PC-9 (cell line): Measurements from ENCODE around the gene HAAO. TPM values are rescaled to one million over a fixed set of nuclear protein-coding genes. Genes with fewer than 3 reads are reported as not detected.

Source experiments
- BruUV-seq: library from RNA; stranded (reverse); fragments of 400-500 nt; replicated peaks from 2 replicates; lab custom pipeline; 2021; lab: Mats Ljungman, UMichigan
- CTCF ChIA-PET: fragments of 300-600 bp; sonication (Branson Sonifier 250); formaldehyde crosslinking; loops from one replicate; lab custom pipeline; 2022; ENCODE audit warnings: antibody characterized with exemption; lab: Charles Lee
- POLR2A ChIA-PET: fragments of 300-600 bp; sonication (Branson Sonifier 250); formaldehyde crosslinking; loops from one replicate; lab custom pipeline; 2022; ENCODE audit warnings: antibody characterized with exemption; ENCODE audit not compliant: unreplicated experiment; lab: Charles Lee
- DNase-seq, 2 experiments: peaks; one replicate each; pipeline versions ENCODE4 v3.0.0 to v3.0.0-alpha.2; 2015 to 2022; ENCODE audit warnings: mixed read lengths in 1 of 2
- H2AFZ ChIP-seq: fragments of 200-600 bp; sonication (generic); 2 replicates; pipeline ENCODE4 v1.8.1; 2017; ENCODE audit warnings: antibody characterized with exemption
- H3F3A ChIP-seq: fragments of 200-600 bp; sonication (generic); 2 replicates; pipeline ENCODE4 v1.8.1; 2017; ENCODE audit warnings: antibody characterized with exemption, mild to moderate bottlenecking, low read depth; ENCODE audit not compliant: insufficient read depth
- H3K27ac ChIP-seq: fragments of 200-600 bp; sonication (generic); 2 replicates; pipeline ENCODE4 v1.6.1; 2016; ENCODE audit warnings: mixed run types
- H3K27me3 ChIP-seq: fragments of 200-600 bp; sonication (generic); 2 replicates; pipeline ENCODE4 v1.6.1; 2016; ENCODE audit warnings: low read depth, mixed run types; ENCODE audit not compliant: insufficient read depth
- H3K36me3 ChIP-seq: fragments of 200-600 bp; sonication (generic); 2 replicates; pipeline ENCODE4 v1.6.1; 2016; ENCODE audit warnings: low read depth, mixed run types
- H3K4me1 ChIP-seq: fragments of 200-600 bp; sonication (generic); replicated peaks from 2 replicates; pipeline ENCODE4 v1.6.1; 2016; ENCODE audit warnings: mixed run types; ENCODE audit not compliant: insufficient read depth
- H3K4me2 ChIP-seq: fragments of 200-600 bp; sonication (generic); 2 replicates; pipeline ENCODE4 v1.6.1; 2017; ENCODE audit warnings: mixed run types
- H3K4me3 ChIP-seq: fragments of 200-600 bp; sonication (generic); 2 replicates; pipeline ENCODE4 v1.6.1; 2016; ENCODE audit warnings: mixed run types
- H3K79me2 ChIP-seq: fragments of 200-600 bp; sonication (generic); 2 replicates; pipeline ENCODE4 v1.6.1; 2017; ENCODE audit warnings: low read depth, mixed run types
- H3K9me2 ChIP-seq: fragments of 200-600 bp; sonication (generic); 2 replicates; pipeline ENCODE4 v1.8.1; 2017; ENCODE audit warnings: mild to moderate bottlenecking; ENCODE audit not compliant: insufficient read depth
- H3K9me3 ChIP-seq: fragments of 200-600 bp; sonication (generic); 2 replicates; pipeline ENCODE4 v1.8.1; 2016; ENCODE audit warnings: low read depth; ENCODE audit not compliant: insufficient read depth
- H4K20me1 ChIP-seq: fragments of 200-600 bp; sonication (generic); 2 replicates; pipeline ENCODE4 v1.8.1; 2017; ENCODE audit not compliant: insufficient read depth
- CTCF ChIP-seq: fragments of 200-600 bp; sonication (generic); conservative IDR thresholded peaks from 2 replicates; pipeline ENCODE4 v1.6.1; 2017; ENCODE audit warnings: mixed run types, antibody characterized with exemption, mild to moderate bottlenecking, moderate library complexity
- EZH2 ChIP-seq: fragments of 200-600 bp; sonication (generic); IDR thresholded peaks from 2 replicates; pipeline ENCODE4 v1.8.0; 2017; ENCODE audit warnings: antibody characterized with exemption, low read depth
- intact Hi-C: fragments of 100-400 bp; cut with micrococcal nuclease; formaldehyde crosslinking; loops from one replicate; pipeline ENCODE4 v1.10.0; 2022; ENCODE audit not compliant: unreplicated experiment
- total RNA-seq: library from RNA; stranded (reverse); gene quantifications from 2 replicates; pipeline ENCODE4 v1.2.3, GENCODE V29; 2021

Gene HAAO
- total RNA-seq, 1 experiment from 2014 or later = not detected

GRCh38 chr2:42747422-42747821 lies 45.0 kb downstream of the HAAO start:
- intact Hi-C loops = no loop called here
- no peaks in the 10 kb centered on the region for H3K9me3 ChIP-seq
- ChIA-PET CTCF (no interaction called here), POLR2A (interaction anchor here (0.5 kb wide), 1 partner anchor 820 kb away, joined by 4 read pairs; no protein-coding TSS in a partner anchor)
- H3K36me3 ChIP-seq = no peaks in the 10 kb centered on the region
- no peaks in the 10 kb centered on the region for H3K27me3 ChIP-seq
- DNase-seq = no peak
- BruUV-seq = no TSS peak
- no peaks in the 10 kb centered on the region for H3K9me2 ChIP-seq
- H3K27ac ChIP-seq = no peak overlapping the region
- no peaks in the 10 kb centered on the region; the same call in 1 of the 2 replicates for H3F3A ChIP-seq
- H3K4me3 ChIP-seq = no peak overlapping the region
- H4K20me1 ChIP-seq = no peaks in the 10 kb centered on the region
- H3K79me2 ChIP-seq = no peaks in the 10 kb centered on the region
- H3K4me2 ChIP-seq = no peak overlapping the region
- no peak overlapping the region for H2AFZ ChIP-seq
- no peak for TF ChIP-seq EZH2
- TF ChIP-seq CTCF = no peak
- H3K4me1 ChIP-seq = no peaks in the 10 kb centered on the region

- DNase-seq = no peak
- BruUV-seq = no TSS peak
- intact Hi-C loops = no loop called here
- H3K27ac ChIP-seq = no peak overlapping the region
- ChIA-PET CTCF (no interaction called here), POLR2A (interaction anchor here (0.6 kb wide), 1 partner anchor 16 kb away, joined by 27 read pairs; no protein-coding TSS in a partner anchor)
- H3K9me2 ChIP-seq = no peaks in the 10 kb centered on the region
- peaks cover 12% of the 10 kb centered on the region for H3K36me3 ChIP-seq
- H3K9me3 ChIP-seq = no peaks in the 10 kb centered on the region
- no peak overlapping the region for H3K4me3 ChIP-seq
- H3K27me3 ChIP-seq = no peaks in the 10 kb centered on the region
- H3K79me2 ChIP-seq = no peaks in the 10 kb centered on the region
- no peak overlapping the region for H2AFZ ChIP-seq
- no peaks in the 10 kb centered on the region for H3F3A ChIP-seq
- no peaks in the 10 kb centered on the region for H4K20me1 ChIP-seq
- no peaks in the 10 kb centered on the region for H3K4me1 ChIP-seq
- no peak overlapping the region for H3K4me2 ChIP-seq
- no peak for TF ChIP-seq CTCF
- TF ChIP-seq EZH2 = no peak
Observed at GRCh38 chr2:42744545-42745082, 47.8 kb downstream of the HAAO start.

GRCh38 chr2:42743659-42743990 lies 48.8 kb downstream of the HAAO start:
- Histone ChIP-seq H3K9me2 (no peaks in the 10 kb centered on the region), H3K4me3 (no peak overlapping the region), H3F3A (no peaks in the 10 kb centered on the region), H3K27ac (no peak overlapping the region), H3K36me3 (peaks cover 12% of the 10 kb centered on the region), H2AFZ (no peak overlapping the region), H4K20me1 (no peaks in the 10 kb centered on the region), H3K79me2 (no peaks in the 10 kb centered on the region), H3K4me2 (no peak overlapping the region), H3K27me3 (no peaks in the 10 kb centered on the region), H3K4me1 (no peaks in the 10 kb centered on the region), H3K9me3 (no peaks in the 10 kb centered on the region)
- ChIA-PET POLR2A (no interaction called here), CTCF (no interaction called here)
- BruUV-seq = no TSS peak
- intact Hi-C loops = no loop called here
- no peak for DNase-seq
- TF ChIP-seq EZH2 = no peak
